Osteoblast (primary cell): Measurements from ENCODE around the gene ADGRV1. TPM values are rescaled to one million over a fixed set of nuclear protein-coding genes. Genes with fewer than 3 reads are reported as not detected.

ENCODE experiments used
- DNase-seq: peaks from one replicate; pipeline ENCODE4 v3.0.0; 2011; ENCODE audit warnings: low spot score, mixed read lengths; ENCODE audit not compliant: insufficient read length; ENCODE audit errors: missing footprints
- H2AFZ ChIP-seq: 2 replicates; pipeline ENCODE4 v1.6.0; 2011; ENCODE audit warnings: mild to moderate bottlenecking, low read length
- H3K27ac ChIP-seq: 2 replicates; pipeline ENCODE4 v1.5.1; 2011; ENCODE audit warnings: mild to moderate bottlenecking, low read depth, low read length, moderate library complexity
- H3K27me3 ChIP-seq: 2 replicates; pipeline ENCODE4 v1.6.0; 2012; ENCODE audit warnings: mild to moderate bottlenecking, control low read depth, inconsistent platforms, low read length, moderate library complexity; ENCODE audit not compliant: insufficient read depth
- H3K36me3 ChIP-seq: 2 replicates; pipeline ENCODE4 v1.5.1; 2011; ENCODE audit warnings: mild to moderate bottlenecking, low read length, control low read depth, moderate library complexity; ENCODE audit not compliant: insufficient read depth
- H3K4me1 ChIP-seq: 2 replicates; pipeline ENCODE4 v1.5.1; 2011; ENCODE audit warnings: mild to moderate bottlenecking, low read length, control low read depth, moderate library complexity; ENCODE audit not compliant: insufficient read depth
- H3K4me2 ChIP-seq: 2 replicates; pipeline ENCODE4 v1.6.0; 2011; ENCODE audit warnings: mild to moderate bottlenecking, low read length; ENCODE audit not compliant: insufficient read depth
- H3K4me3 ChIP-seq: fragments of 200-600 bp; sonication (generic); 3 replicates; pipeline ENCODE4 v1.5.1; 2012; ENCODE audit warnings: mild to moderate bottlenecking, low read length, inconsistent platforms; ENCODE audit not compliant: insufficient read depth
- H3K79me2 ChIP-seq: 2 replicates; pipeline ENCODE4 v1.6.0; 2012; ENCODE audit warnings: mild to moderate bottlenecking, low read length, control low read depth, inconsistent platforms; ENCODE audit not compliant: insufficient read depth
- H3K9me3 ChIP-seq: 2 replicates; pipeline ENCODE4 v1.5.1; 2011; ENCODE audit warnings: low read depth, low read length, control low read depth
- H4K20me1 ChIP-seq: 2 replicates; pipeline ENCODE4 v1.6.0; 2012; ENCODE audit warnings: mild to moderate bottlenecking, low read length, control low read depth; ENCODE audit not compliant: insufficient read depth
- total RNA-seq: library from RNA; depleted of rRNA; stranded (reverse); fragments of >200 nt; gene quantifications from 2 replicates; pipeline ENCODE4 v1.2.3, GENCODE V29; 2012
- TF ChIP-seq, protein P1 (sequence below): IDR thresholded peaks from 2 replicates; pipeline ENCODE4 v1.5.1; 2011; ENCODE audit warnings: mild to moderate bottlenecking, low read depth, low read length, moderate library complexity; ENCODE audit errors: extremely low read depth

The ADGRV1 gene
- total RNA-seq, 1 donor, result under 0.01 TPM

DNA sequence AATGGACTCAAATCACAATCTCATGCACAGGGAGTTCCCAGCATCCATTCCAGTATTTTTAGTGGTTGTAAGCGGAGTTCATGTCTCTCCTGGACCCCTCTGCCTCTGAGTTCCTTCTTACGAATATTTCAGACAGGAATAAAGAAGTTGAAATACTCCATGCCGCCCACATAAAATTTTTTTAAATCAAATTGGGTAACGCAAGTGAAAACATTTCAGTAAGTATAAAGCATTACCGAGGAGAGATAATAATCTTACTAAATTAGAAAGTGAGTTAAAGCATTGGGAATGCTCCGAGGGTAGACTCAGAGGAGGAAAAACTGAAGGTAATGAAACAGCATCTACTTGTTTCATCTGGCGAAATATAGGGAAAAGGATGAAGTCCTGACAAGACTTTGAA is 506.9 kb downstream of the ADGRV1 start:
- Histone ChIP-seq H4K20me1 (no peaks in the 10 kb centered on the region), H3K27ac (no peak overlapping the region), H3K4me2 (peak overlapping the region; percentile 68), H3K79me2 (no peaks in the 10 kb centered on the region), H3K36me3 (no peaks in the 10 kb centered on the region), H3K4me1 (peaks cover 17% of the 10 kb centered on the region), H3K27me3 (peaks cover 23% of the 10 kb centered on the region), H3K4me3 (peak overlapping the region; percentile 14), H3K9me3 (no peaks in the 10 kb centered on the region), H2AFZ (no peak overlapping the region)
- TF ChIP-seq, protein P1, sequence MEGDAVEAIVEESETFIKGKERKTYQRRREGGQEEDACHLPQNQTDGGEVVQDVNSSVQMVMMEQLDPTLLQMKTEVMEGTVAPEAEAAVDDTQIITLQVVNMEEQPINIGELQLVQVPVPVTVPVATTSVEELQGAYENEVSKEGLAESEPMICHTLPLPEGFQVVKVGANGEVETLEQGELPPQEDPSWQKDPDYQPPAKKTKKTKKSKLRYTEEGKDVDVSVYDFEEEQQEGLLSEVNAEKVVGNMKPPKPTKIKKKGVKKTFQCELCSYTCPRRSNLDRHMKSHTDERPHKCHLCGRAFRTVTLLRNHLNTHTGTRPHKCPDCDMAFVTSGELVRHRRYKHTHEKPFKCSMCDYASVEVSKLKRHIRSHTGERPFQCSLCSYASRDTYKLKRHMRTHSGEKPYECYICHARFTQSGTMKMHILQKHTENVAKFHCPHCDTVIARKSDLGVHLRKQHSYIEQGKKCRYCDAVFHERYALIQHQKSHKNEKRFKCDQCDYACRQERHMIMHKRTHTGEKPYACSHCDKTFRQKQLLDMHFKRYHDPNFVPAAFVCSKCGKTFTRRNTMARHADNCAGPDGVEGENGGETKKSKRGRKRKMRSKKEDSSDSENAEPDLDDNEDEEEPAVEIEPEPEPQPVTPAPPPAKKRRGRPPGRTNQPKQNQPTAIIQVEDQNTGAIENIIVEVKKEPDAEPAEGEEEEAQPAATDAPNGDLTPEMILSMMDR, result no peak
- no peak for DNase-seq

DNA sequence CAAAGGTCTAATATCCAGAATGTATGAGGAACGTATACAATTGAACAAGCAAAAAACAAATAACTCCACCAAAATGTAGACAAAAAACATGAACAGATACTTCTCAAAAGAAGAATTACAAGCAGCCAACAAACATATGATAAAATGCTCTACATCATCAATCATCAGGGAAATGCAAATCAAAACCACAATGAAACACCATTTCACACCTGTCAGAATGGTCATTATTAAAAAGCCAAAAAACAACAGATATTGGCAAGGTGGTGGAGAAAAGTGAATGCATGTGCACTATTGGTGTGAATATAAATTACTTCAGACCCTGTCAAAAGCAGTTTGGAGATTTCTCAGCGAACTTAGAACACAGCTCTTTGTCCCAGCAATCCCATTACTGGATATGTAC is 510.8 kb downstream of the ADGRV1 start:
- TF ChIP-seq, protein P1, result no peak
- H3K79me2 ChIP-seq, result no peaks in the 10 kb centered on the region
- H3K4me3 ChIP-seq, result no peak overlapping the region
- H3K27me3 ChIP-seq, result peaks cover 4% of the 10 kb centered on the region
- H3K27ac ChIP-seq, result no peak overlapping the region
- peaks cover 30% of the 10 kb centered on the region for H3K4me1 ChIP-seq
- H3K4me2 ChIP-seq, result no peak overlapping the region
- H3K36me3 ChIP-seq, result no peaks in the 10 kb centered on the region
- H4K20me1 ChIP-seq, result no peaks in the 10 kb centered on the region
- no peak overlapping the region for H2AFZ ChIP-seq
- no peak for DNase-seq
- no peaks in the 10 kb centered on the region for H3K9me3 ChIP-seq

DNA sequence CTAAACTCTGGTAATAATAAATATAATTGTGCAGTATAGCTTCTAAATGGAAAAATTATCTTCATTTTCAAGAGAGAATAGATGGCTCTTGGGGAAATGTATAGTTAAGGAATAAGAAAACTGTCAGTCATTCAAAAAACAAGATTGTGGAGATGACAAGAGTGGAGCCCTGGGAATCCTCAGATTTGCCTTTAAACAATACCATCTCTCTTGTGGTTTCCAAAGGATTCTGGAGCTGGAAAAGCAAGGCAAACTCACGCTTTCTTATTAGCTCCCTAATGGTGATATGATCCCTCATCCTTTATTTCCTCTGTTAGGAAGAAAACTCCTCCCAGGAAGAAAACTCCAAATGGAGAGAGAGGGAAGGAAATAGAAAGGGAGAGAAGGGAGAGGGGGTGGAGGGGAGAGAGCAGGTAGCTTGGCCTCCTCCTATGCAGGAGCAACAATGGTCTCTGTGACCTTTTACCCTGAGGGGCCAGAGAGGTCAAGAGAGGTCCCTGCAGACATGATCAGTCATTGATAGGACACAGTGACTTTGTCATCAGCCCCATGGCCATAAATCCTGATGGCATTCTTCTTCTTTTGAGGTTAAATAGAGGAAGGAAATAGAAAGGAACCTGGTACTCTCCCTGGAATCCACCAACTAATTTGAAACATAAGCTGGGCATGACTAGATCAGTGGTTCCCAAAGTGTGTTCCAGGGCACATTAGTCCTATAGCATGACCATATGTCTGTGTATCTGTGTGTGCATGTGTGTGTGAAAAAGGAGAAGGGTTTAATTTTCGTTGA is 512.4 kb downstream of the ADGRV1 start:
- Histone ChIP-seq H3K79me2 (no peaks in the 10 kb centered on the region), H3K4me3 (no peak overlapping the region), H4K20me1 (no peaks in the 10 kb centered on the region), H3K27me3 (peaks cover 4% of the 10 kb centered on the region), H3K27ac (no peak overlapping the region), H3K9me3 (no peaks in the 10 kb centered on the region), H3K4me2 (no peak overlapping the region), H3K36me3 (no peaks in the 10 kb centered on the region), H3K4me1 (peaks cover 32% of the 10 kb centered on the region), H2AFZ (no peak overlapping the region)
- TF ChIP-seq, protein P1, result no peak
- DNase-seq, result no peak

DNA sequence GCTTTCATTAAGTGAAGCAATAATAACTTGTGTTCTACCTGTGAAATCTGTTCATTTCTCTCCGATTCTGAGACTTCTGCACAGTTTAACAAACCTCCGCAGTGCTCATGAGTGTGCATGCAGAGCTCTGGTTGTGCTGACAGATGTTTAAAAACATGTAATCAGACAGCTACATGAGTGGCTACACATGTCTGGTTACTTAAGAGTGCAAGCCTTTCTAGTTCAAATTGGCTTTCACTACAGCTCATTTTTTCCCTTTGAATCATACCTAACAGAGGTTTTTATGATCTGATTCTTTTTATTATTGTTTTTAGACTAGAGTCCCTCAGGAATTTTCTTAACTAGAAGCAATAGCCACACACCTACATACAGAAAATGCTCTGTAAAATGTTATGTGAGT is 514.3 kb downstream of the ADGRV1 start:
- H3K4me3 ChIP-seq, result no peak overlapping the region
- H3K36me3 ChIP-seq, result no peaks in the 10 kb centered on the region
- TF ChIP-seq, protein P1, result no peak
- no peak for DNase-seq
- no peaks in the 10 kb centered on the region for H3K9me3 ChIP-seq
- H3K4me1 ChIP-seq, result peaks cover 40% of the 10 kb centered on the region
- H2AFZ ChIP-seq, result no peak overlapping the region
- H3K27ac ChIP-seq, result no peak overlapping the region
- peak overlapping the region; percentile 62 for H3K4me2 ChIP-seq
- H3K27me3 ChIP-seq, result peaks cover 4% of the 10 kb centered on the region
- no peaks in the 10 kb centered on the region for H4K20me1 ChIP-seq
- no peaks in the 10 kb centered on the region for H3K79me2 ChIP-seq
